Right ventricle myocardium inferior (tissue), 1 donor: Measurements from ENCODE around the gene JOSD1. TPM values are rescaled to one million over a fixed set of nuclear protein-coding genes. Genes with fewer than 3 reads are reported as not detected.
"Not testable (repeated sequence)": the region's sequence is repeated elsewhere in the genome, so short reads cannot be mapped to it uniquely, and the experiment has no call there.

Experiments
- ATAC-seq: fragments of 200-7000 bp; cut with Tn5 transposase; one replicate; pipeline ENCODE4 v1.9.1; 2020; ENCODE audit warnings: mild to moderate bottlenecking, moderate library complexity
- DNase-seq: peaks from one replicate; pipeline ENCODE4 v3.0.0; 2021; ENCODE audit errors: missing footprints
- intact Hi-C: fragments of 100-400 bp; cut with DNase I; formaldehyde crosslinking; loops from one replicate; pipeline ENCODE4 v1.11.0; 2022
- total RNA-seq: library from RNA; stranded (reverse); fragmentation: NEBNext Ultra II Directional; extraction: Animal tissue kit (Norgen Biotek cat#: 25700); gene quantifications from one replicate; pipeline ENCODE4 v1.2.1, GENCODE V29; 2021
- donor health status: DM: no; HTN: yes; CAD: no; lungs with severe emphysema.

Gene JOSD1
- total RNA-seq, 1 donor from 2014 or later: 17.5 TPM

DNA sequence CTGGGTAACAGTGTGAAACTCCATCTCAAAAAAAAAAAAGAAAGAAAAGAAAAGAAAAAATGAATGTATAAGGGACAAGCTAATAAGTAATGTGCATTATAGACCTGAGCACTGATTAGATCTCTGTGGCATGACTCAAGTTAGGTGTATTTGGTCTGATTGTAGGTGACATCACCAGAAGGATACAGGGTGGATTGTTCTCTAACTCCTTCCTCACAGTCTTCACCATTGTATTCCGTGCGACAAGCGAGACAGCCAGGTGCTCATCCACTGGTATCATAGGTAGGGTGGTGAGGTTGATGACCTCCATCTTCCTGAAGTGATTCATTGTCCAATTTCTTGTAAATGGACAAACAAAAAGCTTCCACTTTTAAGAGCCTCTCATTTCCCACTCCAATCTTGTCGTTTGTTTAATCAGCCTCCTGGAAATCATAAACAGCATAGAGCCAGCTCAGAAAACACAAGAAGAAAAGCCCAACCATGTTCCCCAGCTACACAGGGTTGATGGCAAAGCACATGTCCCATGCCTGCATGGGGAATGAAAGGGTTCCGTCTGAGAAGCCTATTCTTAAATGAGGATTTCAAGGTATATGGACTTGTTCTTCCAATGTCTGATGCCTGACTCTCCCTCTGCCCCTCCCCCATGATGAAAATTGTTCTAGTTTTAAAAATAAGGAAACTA lies 50.8 kb downstream of the JOSD1 start:
- intact Hi-C loops: no loop called here
- DNase-seq (no peak), ATAC-seq (no peak)

- DNase-seq (no peak), ATAC-seq (no peak)
- intact Hi-C loops: no loop called here
Measured at GRCh38 chr22:38645430-38645829, 55.3 kb downstream of the JOSD1 start.

DNA sequence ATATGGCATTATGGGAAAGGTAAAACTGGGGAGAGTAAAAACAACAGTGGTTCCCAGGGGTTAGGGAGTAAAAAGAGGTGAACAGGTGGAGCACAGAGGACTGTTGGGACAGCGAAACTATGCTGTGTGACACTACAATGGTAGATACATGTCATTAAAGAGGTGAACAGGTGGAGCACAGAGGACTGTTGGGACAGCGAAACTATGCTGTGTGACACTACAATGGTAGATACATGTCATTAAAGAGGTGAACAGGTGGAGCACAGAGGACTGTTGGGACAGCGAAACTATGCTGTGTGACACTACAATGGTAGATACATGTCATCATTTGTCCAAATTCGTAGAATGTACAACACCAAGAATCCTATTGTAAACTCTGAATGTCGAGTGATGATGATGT lies 56.5 kb downstream of the JOSD1 start:
- peak; percentile 37 for ATAC-seq
- DNase-seq, intact Hi-C loops: not testable (repeated sequence)

GRCh38 chr22:38641476-38642040 lies 59.2 kb downstream of the JOSD1 start:
- no peak for ATAC-seq
- intact Hi-C loops: no loop called here
- DNase-seq: no peak

DNA sequence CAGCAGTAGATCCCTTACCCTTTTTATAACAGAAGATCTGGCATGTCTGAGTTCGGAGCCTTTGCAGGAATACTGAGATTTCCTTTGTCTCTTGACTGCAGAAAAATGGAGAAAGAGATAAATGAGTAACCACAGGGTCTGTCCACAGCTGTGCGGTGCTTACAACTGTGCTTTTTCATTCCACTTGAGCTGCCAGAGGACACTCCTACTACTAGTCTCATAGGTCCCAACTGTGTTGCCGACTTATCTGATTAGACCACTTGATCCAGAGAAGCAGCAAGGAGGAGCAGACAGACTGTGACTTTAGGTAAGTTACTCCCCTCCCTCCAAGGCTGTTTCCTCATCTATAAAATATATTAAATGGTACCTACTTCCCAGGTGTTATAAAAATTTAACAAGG lies 62.0 kb downstream of the JOSD1 start:
- intact Hi-C loops: no loop called here
- ATAC-seq: no peak
- DNase-seq: no peak

DNA sequence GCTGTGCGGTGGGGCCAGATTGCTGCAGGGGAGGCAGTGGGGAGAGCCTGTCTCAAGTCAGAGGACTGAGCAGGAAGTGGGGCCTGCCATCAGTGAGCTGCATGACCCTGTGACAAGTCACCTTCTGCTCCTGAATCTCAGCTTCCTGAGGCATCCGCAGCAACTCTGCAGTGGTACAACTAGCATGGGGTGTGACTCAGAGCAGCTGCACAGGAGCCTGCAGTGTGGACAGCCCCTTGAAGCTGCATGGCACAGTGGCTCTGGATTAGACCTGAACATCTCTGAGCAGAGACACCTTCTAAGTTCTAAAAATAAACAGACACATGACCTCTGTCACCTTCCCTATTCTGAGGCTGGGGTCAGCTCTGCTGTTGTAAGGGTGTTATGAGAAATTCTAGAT lies 62.5 kb downstream of the JOSD1 start:
- ATAC-seq (no peak), DNase-seq (no peak)
- intact Hi-C loops: no loop called here

Other genes with a start within 250 kb of the JOSD1 start
- gene KCNJ4, start 245.7 kb downstream of the JOSD1 start, total RNA-seq: 16.0 TPM
- gene KDELR3, start 232.8 kb downstream of the JOSD1 start, total RNA-seq: 4.4 TPM
- gene DDX17, start 194.6 kb downstream of the JOSD1 start, total RNA-seq: 195 TPM
- 0.46 TPM for gene DMC1, start 130.8 kb downstream of the JOSD1 start, total RNA-seq
- 0.27 TPM for gene FAM227A, start 44.6 kb downstream of the JOSD1 start, total RNA-seq
- gene CBY1, start 44.3 kb downstream of the JOSD1 start, total RNA-seq: 32.9 TPM
- gene TOMM22, start 19.0 kb downstream of the JOSD1 start, total RNA-seq: 66.3 TPM
- gene GTPBP1, start 5.0 kb upstream of the JOSD1 start, total RNA-seq: 26.8 TPM
- 126 TPM for gene SUN2, start 55.1 kb upstream of the JOSD1 start, total RNA-seq
- 10.0 TPM for gene DNAL4, start 93.2 kb upstream of the JOSD1 start, total RNA-seq
- gene NPTXR, start 143.1 kb upstream of the JOSD1 start, total RNA-seq: 19.7 TPM
- gene CBX6, start 171.3 kb upstream of the JOSD1 start, total RNA-seq: 39.3 TPM